Measurements from ENCODE around the gene DOK4.

DNA sequence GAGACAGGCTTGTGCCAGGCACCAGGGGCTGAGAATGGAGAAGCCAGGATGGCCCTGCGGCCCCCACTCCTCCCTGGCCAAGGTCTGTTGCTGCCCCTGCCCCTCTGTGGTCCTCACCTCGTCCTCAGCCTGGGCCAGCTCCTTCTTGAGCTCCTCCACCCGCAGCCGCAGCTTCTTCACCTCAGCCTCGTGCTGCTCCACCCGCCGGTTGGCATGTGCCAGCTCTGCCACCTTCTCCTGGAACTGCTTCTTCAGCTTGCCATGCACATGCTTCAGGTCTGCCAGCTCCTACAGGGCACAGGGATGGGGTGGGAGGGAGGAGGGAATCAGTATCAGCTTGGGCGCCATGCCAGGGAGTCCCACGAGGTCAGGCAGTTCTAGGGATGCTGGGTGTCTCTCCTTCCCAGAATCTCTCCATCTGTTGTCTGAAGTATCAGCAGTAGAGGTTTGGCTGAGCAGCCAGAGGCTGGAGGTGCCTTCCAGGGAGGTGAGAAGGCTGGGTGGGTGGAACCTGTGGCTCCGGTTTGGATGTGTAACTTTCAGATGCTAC, 30.0 kb upstream of the DOK4 start:
- TF ChIP-seq POLR2A (IDR thresholded peaks at IDR 0.05), result no peak
- TF ChIP-seq, protein P1, sequence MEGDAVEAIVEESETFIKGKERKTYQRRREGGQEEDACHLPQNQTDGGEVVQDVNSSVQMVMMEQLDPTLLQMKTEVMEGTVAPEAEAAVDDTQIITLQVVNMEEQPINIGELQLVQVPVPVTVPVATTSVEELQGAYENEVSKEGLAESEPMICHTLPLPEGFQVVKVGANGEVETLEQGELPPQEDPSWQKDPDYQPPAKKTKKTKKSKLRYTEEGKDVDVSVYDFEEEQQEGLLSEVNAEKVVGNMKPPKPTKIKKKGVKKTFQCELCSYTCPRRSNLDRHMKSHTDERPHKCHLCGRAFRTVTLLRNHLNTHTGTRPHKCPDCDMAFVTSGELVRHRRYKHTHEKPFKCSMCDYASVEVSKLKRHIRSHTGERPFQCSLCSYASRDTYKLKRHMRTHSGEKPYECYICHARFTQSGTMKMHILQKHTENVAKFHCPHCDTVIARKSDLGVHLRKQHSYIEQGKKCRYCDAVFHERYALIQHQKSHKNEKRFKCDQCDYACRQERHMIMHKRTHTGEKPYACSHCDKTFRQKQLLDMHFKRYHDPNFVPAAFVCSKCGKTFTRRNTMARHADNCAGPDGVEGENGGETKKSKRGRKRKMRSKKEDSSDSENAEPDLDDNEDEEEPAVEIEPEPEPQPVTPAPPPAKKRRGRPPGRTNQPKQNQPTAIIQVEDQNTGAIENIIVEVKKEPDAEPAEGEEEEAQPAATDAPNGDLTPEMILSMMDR (IDR thresholded peaks at IDR 0.05), result no peak
- no peak for TF ChIP-seq EP300 (IDR thresholded peaks at IDR 0.05)
